SK-N-SH (cell line): ENCODE results near the gene GFPT1. TPM values are rescaled to one million over a fixed set of nuclear protein-coding genes. Genes with fewer than 3 reads are reported as not detected.

Experiments
- CTCF ChIA-PET: fragments of 300-600, 350-600 bp; formaldehyde crosslinking; extraction: SDS; loops from one replicate; lab custom pipeline; 2021; lab: Yijun Ruan, JAX
- POLR2A ChIA-PET: fragments of 350-600 bp; sonication (Branson Sonifier 250); formaldehyde crosslinking; extraction: SDS; loops from one replicate; lab custom pipeline; 2020; ENCODE audit warnings: antibody characterized with exemption, inconsistent platforms; lab: Yijun Ruan, JAX
- DNase-seq: peaks from one replicate; pipeline ENCODE4 v3.0.0; 2012
- H2AFZ ChIP-seq: fragments of 200-600 bp; sonication (generic); 2 replicates; pipeline ENCODE4 v1.8.1; 2016; ENCODE audit warnings: antibody characterized with exemption, mild to moderate bottlenecking, low read depth
- H3F3A ChIP-seq: fragments of 200-600 bp; sonication (generic); replicated peaks from 2 replicates; pipeline ENCODE3; 2016; ENCODE audit warnings: antibody characterized with exemption, mild to moderate bottlenecking; ENCODE audit not compliant: insufficient read depth
- H3K27ac ChIP-seq, 2 experiments: fragments of 200-500 bp in 1 of 2; fragments of 200-600 bp in 1 of 2; sonication (Bioruptor generic) in 1 of 2; sonication (generic), shearing (Covaris generic) in 1 of 2; 2 replicates each; pipeline versions ENCODE4 v1.5.1 to v1.6.1; 2014 to 2016; ENCODE audit warnings: low read depth in 2 of 2, inconsistent platforms in 1 of 2, low read length in 1 of 2, mild to moderate bottlenecking in 1 of 2, mixed read lengths in 1 of 2
- H3K27me3 ChIP-seq: fragments of 200-600 bp; sonication (generic), shearing (Covaris generic); 2 replicates; pipeline ENCODE4 v1.6.1; 2016; ENCODE audit warnings: mixed run types; ENCODE audit not compliant: insufficient read depth
- H3K36me3 ChIP-seq, 2 experiments: fragments of 200-500 bp in 1 of 2; fragments of 200-600 bp in 1 of 2; sonication (Bioruptor generic) in 1 of 2; sonication (generic) in 1 of 2; replicated peaks in 1 of 2; 2 replicates each; pipeline versions ENCODE3 to v1.5.1; 2014 to 2016; ENCODE audit warnings: low read length in 1 of 2, mild to moderate bottlenecking in 1 of 2; ENCODE audit not compliant: insufficient read depth in 2 of 2, control insufficient read depth in 1 of 2
- H3K4me1 ChIP-seq, 2 experiments: fragments of 200-500 bp in 1 of 2; fragments of 200-600 bp in 1 of 2; sonication (Bioruptor generic) in 1 of 2; sonication (generic), shearing (Covaris generic) in 1 of 2; 2 replicates each; pipeline versions ENCODE4 v1.5.1 to v1.6.1; 2014 to 2016; ENCODE audit warnings: low read depth in 1 of 2, low read length in 1 of 2, mixed run types in 1 of 2; ENCODE audit not compliant: insufficient read depth in 2 of 2, control insufficient read depth in 1 of 2
- H3K4me2 ChIP-seq: fragments of 200-600 bp; sonication (generic), shearing (Covaris generic); 2 replicates; pipeline ENCODE4 v1.6.1; 2017; ENCODE audit warnings: mixed run types
- H3K4me3 ChIP-seq, 2 experiments: fragments of 200-500 bp in 1 of 2; fragments of 200-600 bp in 1 of 2; sonication (Bioruptor generic) in 1 of 2; sonication (generic), shearing (Covaris generic) in 1 of 2; 2 replicates each; pipeline versions ENCODE4 v1.5.1 to v1.8.1; 2014 to 2016; ENCODE audit warnings: low read depth in 2 of 2, inconsistent platforms in 1 of 2, low read length in 1 of 2, mild to moderate bottlenecking in 1 of 2, mixed read lengths in 1 of 2, moderate library complexity in 1 of 2
- H3K79me2 ChIP-seq: fragments of 200-600 bp; sonication (generic); 2 replicates; pipeline ENCODE4 v1.8.1; 2017; ENCODE audit warnings: mild to moderate bottlenecking; ENCODE audit not compliant: insufficient read depth
- H3K9ac ChIP-seq: fragments of 200-600 bp; sonication (generic); 2 replicates; pipeline ENCODE4 v1.6.1; 2017; ENCODE audit warnings: mixed run types
- H3K9me2 ChIP-seq: fragments of 200-600 bp; sonication (generic); 2 replicates; pipeline ENCODE4 v1.6.1; 2017; ENCODE audit warnings: mixed run types
- H3K9me3 ChIP-seq: fragments of 200-600 bp; sonication (generic); 2 replicates; pipeline ENCODE4 v1.6.1; 2017; ENCODE audit warnings: mixed run types, mild to moderate bottlenecking, moderate library complexity
- H4K20me1 ChIP-seq: fragments of 200-600 bp; sonication (generic); 2 replicates; pipeline ENCODE4 v1.6.1; 2017; ENCODE audit warnings: mild to moderate bottlenecking, mixed run types; ENCODE audit not compliant: insufficient read depth
- FOXJ3 ChIP-seq: sonication (generic); formaldehyde crosslinking; IDR thresholded peaks from 2 replicates; pipeline ENCODE4 v1.5.1; 2020; ENCODE audit warnings: mild to moderate bottlenecking, missing genetic modification reagents
- IRF3 ChIP-seq: fragments of 150-350 bp; IDR thresholded peaks from 2 replicates; pipeline ENCODE4 v1.6.1; 2016; ENCODE audit warnings: mild to moderate bottlenecking, low read depth, low read length
- MEF2A ChIP-seq: IDR thresholded peaks from 2 replicates; pipeline ENCODE4 v1.4.0; 2012; ENCODE audit warnings: low read depth, borderline replicate concordance
- RCOR1 ChIP-seq: fragments of 150-350 bp; IDR thresholded peaks from 2 replicates; pipeline ENCODE4 v1.6.1; 2017; ENCODE audit warnings: antibody characterized with exemption, low read length
- RXRA ChIP-seq: IDR thresholded peaks from 2 replicates; pipeline ENCODE4 v1.4.0; 2012; ENCODE audit warnings: low read depth, mild to moderate bottlenecking, borderline replicate concordance
- USF2 ChIP-seq: fragments of 150-350 bp; IDR thresholded peaks from 2 replicates; pipeline ENCODE4 v1.6.1; 2017; ENCODE audit warnings: antibody characterized with exemption, low read length, low read depth, borderline replicate concordance
- ZBTB33 ChIP-seq: IDR thresholded peaks from 2 replicates; pipeline ENCODE4 v1.4.0; 2012; ENCODE audit warnings: low read depth, borderline replicate concordance
- WGBS: methylation state at CpG from one replicate; pipeline ENCODE4 v1.1.6; 2017; ENCODE audit warnings: low lambda C conversion rate; 5-methylcytosine and 5-hydroxymethylcytosine counted together
- polyA plus RNA-seq, 3 experiments: library from polyadenylated mRNA; depleted of rRNA; stranded (reverse); fragments of >200 nt; gene quantifications; 2 replicates each; pipeline ENCODE4 v1.2.3, GENCODE V29; 2012

The GFPT1 gene
- polyA plus RNA-seq, 1 of the 3 experiments (the other 2 are of a cell fraction): 6.0 TPM

DNA sequence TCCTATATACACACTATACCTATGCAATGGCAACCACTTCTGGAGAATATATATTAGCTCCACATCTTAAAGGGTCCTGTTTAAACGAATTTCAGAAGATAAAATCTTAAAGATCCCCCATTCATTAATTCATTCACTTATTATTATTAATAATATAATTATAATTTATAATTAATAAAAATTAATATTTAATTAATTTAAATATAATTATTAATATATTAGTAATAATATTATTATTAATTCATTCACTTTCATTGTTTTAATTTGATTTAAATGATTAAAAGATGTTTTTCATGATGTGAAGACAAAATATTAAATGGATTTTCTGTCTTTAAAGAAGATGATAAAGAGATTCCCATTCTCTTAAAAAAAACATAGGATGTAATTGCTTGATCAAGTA is 29.1 kb upstream of the GFPT1 start:
- no peaks in the 10 kb centered on the region for H3K9me3 ChIP-seq
- H3K36me3 ChIP-seq: peaks cover 8 to 56% of the 10 kb centered on the region in 2 experiments
- WGBS: 47% methylated on average over 1 of the region's 1 CpG
- no peaks in the 10 kb centered on the region for H4K20me1 ChIP-seq
- no peak for DNase-seq
- H3K4me1 ChIP-seq: no peaks in the 10 kb centered on the region
- no peaks in the 10 kb centered on the region for H3K9me2 ChIP-seq
- no peaks in the 10 kb centered on the region for H3K27me3 ChIP-seq
- POLR2A ChIA-PET: no interaction called here
- H3K27ac ChIP-seq: no peak overlapping the region
- CTCF ChIA-PET: no interaction called here
- no peak overlapping the region for H3K4me3 ChIP-seq
- peaks cover 6% of the 10 kb centered on the region for H3F3A ChIP-seq
- H3K4me2 ChIP-seq: no peak overlapping the region
- H3K9ac ChIP-seq: no peak overlapping the region
- TF ChIP-seq RCOR1 (no peak), ZBTB33 (no peak), IRF3 (no peak), MEF2A (no peak), FOXJ3 (CRISPR knock-in tag) (no peak)
- H3K79me2 ChIP-seq: no peaks in the 10 kb centered on the region; the same call in 1 of the 2 replicates
- H2AFZ ChIP-seq: no peak overlapping the region

- H3K4me1 ChIP-seq: no peaks in the 10 kb centered on the region
- no peaks in the 10 kb centered on the region for H4K20me1 ChIP-seq
- no peak overlapping the region for H3K9ac ChIP-seq
- H3K27me3 ChIP-seq: no peaks in the 10 kb centered on the region
- no peak for DNase-seq
- H2AFZ ChIP-seq: no peak overlapping the region
- H3K36me3 ChIP-seq: peaks cover 14 to 39% of the 10 kb centered on the region in 2 experiments
- H3K79me2 ChIP-seq: no peaks in the 10 kb centered on the region
- no peaks in the 10 kb centered on the region for H3K9me3 ChIP-seq
- no peak overlapping the region for H3K4me2 ChIP-seq
- TF ChIP-seq RXRA (no peak), USF2 (no peak)
- H3K27ac ChIP-seq: no peak overlapping the region
- no peaks in the 10 kb centered on the region for H3K9me2 ChIP-seq
- CTCF ChIA-PET: interaction anchor here (0.7 kb wide), 1 partner anchor 398 kb away, joined by 3 read pairs; the partner anchor contains the start of gene ANTXR1
- peaks cover 2% of the 10 kb centered on the region for H3F3A ChIP-seq
- POLR2A ChIA-PET: no interaction called here
- H3K4me3 ChIP-seq: no peak overlapping the region
Measured at GRCh38 chr2:69411120-69411519, 24.1 kb upstream of the GFPT1 start.
